Trophoblast cell (in vitro differentiated cells and primary cell): ENCODE measurements around the gene PLCH2.

ENCODE experiments used
- DNase-seq, 2 donors: peaks; one replicate each; pipeline ENCODE4 v3.0.0-alpha.2; 2016
- H2AFZ ChIP-seq: 2 replicates; pipeline ENCODE4 v1.6.1; 2013; ENCODE audit warnings: low read length, moderate library complexity, mild to moderate bottlenecking; ENCODE audit not compliant: insufficient read depth, poor library complexity
- H2AK5ac ChIP-seq: 2 replicates; pipeline ENCODE4 v1.6.1; 2013; ENCODE audit warnings: mild to moderate bottlenecking, low read length
- H2BK120ac ChIP-seq: 2 replicates; pipeline ENCODE4 v1.6.1; 2013; ENCODE audit warnings: low read length, mild to moderate bottlenecking, moderate library complexity; ENCODE audit not compliant: insufficient read depth, poor library complexity
- H2BK12ac ChIP-seq: 2 replicates; pipeline ENCODE4 v1.6.1; 2013; ENCODE audit warnings: mild to moderate bottlenecking, low read length, moderate library complexity
- H2BK5ac ChIP-seq: 2 replicates; pipeline ENCODE4 v1.6.1; 2013; ENCODE audit warnings: low read length, low read depth, moderate library complexity, mild to moderate bottlenecking; ENCODE audit not compliant: poor library complexity
- H3K14ac ChIP-seq: 2 replicates; pipeline ENCODE4 v1.6.1; 2013; ENCODE audit warnings: mild to moderate bottlenecking, low read length
- H3K18ac ChIP-seq: 2 replicates; pipeline ENCODE4 v1.6.1; 2013; ENCODE audit warnings: mild to moderate bottlenecking, low read length
- H3K23ac ChIP-seq: 2 replicates; pipeline ENCODE4 v1.6.1; 2013; ENCODE audit warnings: low read length
- H3K27ac ChIP-seq: 2 replicates; pipeline ENCODE4 v1.5.1; 2013; ENCODE audit warnings: low read depth, mild to moderate bottlenecking, inconsistent platforms, low read length, moderate library complexity
- H3K27me3 ChIP-seq: 2 replicates; pipeline ENCODE4 v1.6.1; 2013; ENCODE audit warnings: inconsistent platforms, mild to moderate bottlenecking, low read length, moderate library complexity; ENCODE audit not compliant: insufficient read depth
- H3K36me3 ChIP-seq, 2 experiments: 1 replicate in 1 of 2; 2 replicates in 1 of 2; pipeline ENCODE4 v1.6.1; 2013; ENCODE audit warnings: low read length in 2 of 2, mild to moderate bottlenecking in 2 of 2, moderate library complexity in 1 of 2; ENCODE audit not compliant: insufficient read depth in 2 of 2, control insufficient read depth in 1 of 2
- H3K4ac ChIP-seq: 2 replicates; pipeline ENCODE4 v1.6.1; 2013; ENCODE audit warnings: low read depth, mild to moderate bottlenecking, low read length, moderate library complexity
- H3K4me1 ChIP-seq, 2 experiments: 1 replicate in 1 of 2; 2 replicates in 1 of 2; pipeline ENCODE4 v1.6.1; 2013; ENCODE audit warnings: low read length in 2 of 2, mild to moderate bottlenecking in 2 of 2, moderate library complexity in 1 of 2; ENCODE audit not compliant: insufficient read depth in 2 of 2, control insufficient read depth in 1 of 2
- H3K4me2 ChIP-seq: 2 replicates; pipeline ENCODE4 v1.6.1; 2013; ENCODE audit warnings: inconsistent platforms, mild to moderate bottlenecking, low read length, moderate library complexity
- H3K4me3 ChIP-seq: 2 replicates; pipeline ENCODE4 v1.5.1; 2013; ENCODE audit warnings: mild to moderate bottlenecking, low read depth, low read length, inconsistent platforms
- H3K79me1 ChIP-seq: one replicate; pipeline ENCODE4 v1.6.1; 2013; ENCODE audit warnings: low read length
- H3K79me2 ChIP-seq: 2 replicates; pipeline ENCODE4 v1.6.1; 2013; ENCODE audit warnings: low read length, mild to moderate bottlenecking; ENCODE audit not compliant: control insufficient read depth, insufficient read depth, poor library complexity
- H3K9ac ChIP-seq: 2 replicates; pipeline ENCODE4 v1.6.1; 2013; ENCODE audit warnings: mild to moderate bottlenecking, low read length
- H3K9me3 ChIP-seq: 2 replicates; pipeline ENCODE4 v1.6.1; 2013; ENCODE audit warnings: low read depth, mild to moderate bottlenecking, control low read depth, inconsistent platforms, low read length; ENCODE audit not compliant: insufficient read depth
- H4K12ac ChIP-seq: 2 replicates; pipeline ENCODE4 v1.6.1; 2013; ENCODE audit warnings: low read depth, mild to moderate bottlenecking, low read length, moderate library complexity
- H4K8ac ChIP-seq: 2 replicates; pipeline ENCODE4 v1.6.1; 2013; ENCODE audit warnings: low read depth, mild to moderate bottlenecking, low read length, moderate library complexity
- H4K91ac ChIP-seq: one replicate; pipeline ENCODE4 v1.6.1; 2013; ENCODE audit warnings: low read depth, mild to moderate bottlenecking, low read length, moderate library complexity
- WGBS: extraction: QIAGEN DNeasy Blood & Tissue Kit; methylation state at CpG from one replicate; pipeline ENCODE4 v1.1.7; 2013; ENCODE audit warnings: missing lambda C conversion rate; ENCODE audit not compliant: insufficient read length, insufficient coverage; ENCODE audit errors: extremely low coverage; 5-methylcytosine and 5-hydroxymethylcytosine counted together

The PLCH2 gene

GRCh38 chr1:2544875-2545640 lies 69.0 kb downstream of the PLCH2 start:
- Histone ChIP-seq H3K23ac (no peak overlapping the region), H3K4ac (no peak overlapping the region), H3K9me3 (no peaks in the 10 kb centered on the region), H3K4me2 (no peak overlapping the region), H3K18ac (no peak overlapping the region), H3K27me3 (peaks cover 4% of the 10 kb centered on the region), H3K27ac (no peak overlapping the region), H2AK5ac (no peak overlapping the region), H3K79me2 (no peaks in the 10 kb centered on the region), H3K14ac (no peak overlapping the region), H3K4me1 (peaks cover 13 to 21% of the 10 kb centered on the region in 2 experiments), H3K4me3 (no peak overlapping the region), H4K12ac (no peak overlapping the region), H3K36me3 (no peaks in the 10 kb centered on the region), H4K8ac (no peak overlapping the region), H2BK5ac (no peak overlapping the region), H4K91ac (peak overlapping the region; percentile 20), H3K9ac (no peak overlapping the region), H3K79me1 (peaks cover 8% of the 10 kb centered on the region), H2BK12ac (peak overlapping the region; percentile 25), H2AFZ (peak overlapping the region; percentile 11), H2BK120ac (no peak overlapping the region)
- no CpG with 5 or more reads among the region's 19 CpGs for WGBS
- DNase-seq = peak; percentile 86 to 89

GRCh38 chr1:2545754-2546514 lies 69.8 kb downstream of the PLCH2 start:
- no peaks in the 10 kb centered on the region for H3K79me2 ChIP-seq
- WGBS = no CpG with 5 or more reads among the region's 43 CpGs
- peak overlapping the region; percentile 57 for H3K4me2 ChIP-seq
- no peaks in the 10 kb centered on the region for H3K9me3 ChIP-seq
- H2BK120ac ChIP-seq = no peak overlapping the region
- H3K79me1 ChIP-seq = peaks cover 8% of the 10 kb centered on the region
- no peak overlapping the region for H3K9ac ChIP-seq
- H2BK5ac ChIP-seq = no peak overlapping the region
- peak overlapping the region; percentile 29 for H3K4me3 ChIP-seq
- H4K12ac ChIP-seq = no peak overlapping the region
- peak; percentile 87 to 90 for DNase-seq
- H4K91ac ChIP-seq = peak overlapping the region; percentile 20
- H2AFZ ChIP-seq = peak overlapping the region; percentile 32
- H3K4me1 ChIP-seq = peaks cover 13 to 21% of the 10 kb centered on the region in 2 experiments
- no peak overlapping the region for H3K27ac ChIP-seq
- no peak overlapping the region for H3K4ac ChIP-seq
- H4K8ac ChIP-seq = peak overlapping the region; percentile 55
- no peak overlapping the region for H2BK12ac ChIP-seq
- H3K36me3 ChIP-seq = no peaks in the 10 kb centered on the region
- H3K27me3 ChIP-seq = peaks cover 2% of the 10 kb centered on the region
- H3K14ac ChIP-seq = peak overlapping the region; percentile 49
- H3K18ac ChIP-seq = peak overlapping the region; percentile 71
- no peak overlapping the region for H2AK5ac ChIP-seq
- no peak overlapping the region for H3K23ac ChIP-seq

- Histone ChIP-seq H3K4ac (no peak overlapping the region), H3K23ac (no peak overlapping the region), H3K79me1 (peaks cover 8% of the 10 kb centered on the region), H2BK5ac (no peak overlapping the region), H3K4me2 (peak overlapping the region; percentile 57), H3K14ac (peak overlapping the region; percentile 49), H2BK120ac (no peak overlapping the region), H4K12ac (no peak overlapping the region), H3K27me3 (no peaks in the 10 kb centered on the region), H2AK5ac (no peak overlapping the region), H4K91ac (peak overlapping the region; percentile 20), H3K9me3 (no peaks in the 10 kb centered on the region), H3K4me3 (peak overlapping the region; percentile 29), H2BK12ac (no peak overlapping the region), H4K8ac (peak overlapping the region; percentile 55), H3K9ac (no peak overlapping the region), H2AFZ (peak overlapping the region; percentile 32), H3K36me3 (no peaks in the 10 kb centered on the region), H3K27ac (no peak overlapping the region), H3K79me2 (no peaks in the 10 kb centered on the region), H3K18ac (peak overlapping the region; percentile 71), H3K4me1 (peaks cover 13 to 21% of the 10 kb centered on the region in 2 experiments)
- no CpG with 5 or more reads among the region's 52 CpGs for WGBS
- peak; percentile 62 to 77 for DNase-seq
Observed at GRCh38 chr1:2546515-2547209, 70.6 kb downstream of the PLCH2 start.
